Measurements from ENCODE around the gene GTSE1. TPM values are rescaled to one million over a fixed set of nuclear protein-coding genes. Genes with fewer than 3 reads are reported as not detected.

Gene GTSE1
- total and polyA plus RNA-seq, 4 donors = 3.2 to 12.1 (median 9.1) TPM

Other genes with a start within 250 kb of the GTSE1 start
- 10 to 100 TPM; 12.7 to 18.6 TPM for gene PPARA, start 146.3 kb upstream of the GTSE1 start, total RNA-seq
- 10 to 100 TPM; 11.9 to 12.3 TPM for gene PPARA, start 146.3 kb upstream of the GTSE1 start, polyA plus RNA-seq (ENCODE audit: insufficient read length in 2 of 2)
- gene CDPF1, start 46.6 kb upstream of the GTSE1 start, total RNA-seq = 10 to 100 TPM in 1 of 2 donors, 1 to 10 TPM in 1; 7.4 to 16.3 TPM
- gene CDPF1, start 46.6 kb upstream of the GTSE1 start, polyA plus RNA-seq (ENCODE audit: insufficient read length in 2 of 2) = 10 to 100 TPM; 13.0 to 13.5 TPM
- gene PKDREJ, start 33.5 kb upstream of the GTSE1 start, total RNA-seq = under 1 TPM; 0.06 to 0.20 TPM
- under 1 TPM; 0.30 to 0.46 TPM for gene PKDREJ, start 33.5 kb upstream of the GTSE1 start, polyA plus RNA-seq (ENCODE audit: insufficient read length in 2 of 2)
- gene TTC38, start 28.9 kb upstream of the GTSE1 start, total RNA-seq = 10 to 100 TPM; 15.6 to 30.5 TPM
- gene TTC38, start 28.9 kb upstream of the GTSE1 start, polyA plus RNA-seq (ENCODE audit: insufficient read length in 2 of 2) = 10 to 100 TPM; 24.2 to 33.1 TPM
- 10 to 100 TPM; 22.5 to 37.0 TPM for gene TRMU, start 38.8 kb downstream of the GTSE1 start, total RNA-seq
- gene TRMU, start 38.8 kb downstream of the GTSE1 start, polyA plus RNA-seq (ENCODE audit: insufficient read length in 2 of 2) = 10 to 100 TPM; 58.2 to 64.4 TPM
- gene CELSR1, start 240.8 kb downstream of the GTSE1 start, total RNA-seq = 1 to 10 TPM; 2.9 to 5.6 TPM
- 1 to 10 TPM; 7.6 to 8.2 TPM for gene CELSR1, start 240.8 kb downstream of the GTSE1 start, polyA plus RNA-seq (ENCODE audit: insufficient read length in 2 of 2)